H4 (cell line): ENCODE data around the gene GGNBP2. TPM values are rescaled to one million over a fixed set of nuclear protein-coding genes. Genes with fewer than 3 reads are reported as not detected.

Experiments
- DNase-seq: peaks from one replicate; pipeline ENCODE4 v3.0.0-alpha.2; 2015; ENCODE audit warnings: low spot score
- total RNA-seq: library from RNA; depleted of rRNA; stranded (reverse); fragments of >200 nt; shearing (Covaris generic); gene quantifications from 2 replicates; pipeline ENCODE4 v1.2.3, GENCODE V29; 2014; rRNA removed

GGNBP2 gene
- total RNA-seq, 1 experiment from 2014 or later = 38.2 TPM

DNA sequence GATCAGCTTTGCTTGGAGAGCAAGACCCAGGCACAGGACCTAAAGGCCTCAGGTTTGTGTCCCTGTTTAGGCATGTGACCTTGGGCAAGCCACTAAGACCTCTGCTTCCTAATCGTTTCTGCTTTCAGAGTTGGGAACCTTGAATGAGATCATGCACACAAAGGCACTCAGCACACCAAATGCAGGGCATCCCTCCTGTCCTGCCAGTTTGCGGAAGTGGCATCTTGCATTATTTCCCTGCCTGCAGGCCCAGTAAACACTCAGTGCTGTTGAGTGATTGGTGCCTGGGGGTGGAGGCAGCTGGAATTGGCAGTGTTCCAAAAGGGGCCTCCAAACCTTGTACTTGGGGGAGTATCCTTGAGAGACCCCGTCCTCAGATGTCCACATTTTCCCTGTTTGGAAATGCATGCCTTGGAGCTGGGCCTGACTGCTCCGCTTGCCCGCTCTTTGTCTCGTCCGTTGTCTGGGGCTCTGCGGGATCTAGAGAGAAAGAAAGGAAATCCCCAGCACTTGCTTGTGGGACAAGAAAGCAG lies 85.3 kb downstream of the GGNBP2 start:
- DNase-seq = no peak

DNA sequence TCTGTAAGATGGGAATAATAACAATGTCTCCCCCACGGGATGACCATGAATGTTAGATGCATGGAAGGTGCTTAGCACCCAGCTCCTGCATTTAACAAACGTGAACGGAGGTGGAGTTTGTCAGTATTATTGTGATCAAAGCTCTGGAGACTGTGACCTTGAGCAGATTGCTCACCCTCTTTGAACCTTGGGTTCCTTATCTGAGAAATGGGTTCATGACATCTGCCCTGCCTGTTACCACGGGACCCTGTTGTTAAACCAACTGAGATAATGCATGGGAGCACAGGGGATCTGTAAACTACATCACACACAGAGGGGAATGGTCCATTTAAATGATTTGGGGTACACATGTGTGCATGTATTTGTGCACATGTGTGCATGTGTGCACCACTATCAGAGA lies 86.3 kb downstream of the GGNBP2 start:
- DNase-seq = no peak

DNA sequence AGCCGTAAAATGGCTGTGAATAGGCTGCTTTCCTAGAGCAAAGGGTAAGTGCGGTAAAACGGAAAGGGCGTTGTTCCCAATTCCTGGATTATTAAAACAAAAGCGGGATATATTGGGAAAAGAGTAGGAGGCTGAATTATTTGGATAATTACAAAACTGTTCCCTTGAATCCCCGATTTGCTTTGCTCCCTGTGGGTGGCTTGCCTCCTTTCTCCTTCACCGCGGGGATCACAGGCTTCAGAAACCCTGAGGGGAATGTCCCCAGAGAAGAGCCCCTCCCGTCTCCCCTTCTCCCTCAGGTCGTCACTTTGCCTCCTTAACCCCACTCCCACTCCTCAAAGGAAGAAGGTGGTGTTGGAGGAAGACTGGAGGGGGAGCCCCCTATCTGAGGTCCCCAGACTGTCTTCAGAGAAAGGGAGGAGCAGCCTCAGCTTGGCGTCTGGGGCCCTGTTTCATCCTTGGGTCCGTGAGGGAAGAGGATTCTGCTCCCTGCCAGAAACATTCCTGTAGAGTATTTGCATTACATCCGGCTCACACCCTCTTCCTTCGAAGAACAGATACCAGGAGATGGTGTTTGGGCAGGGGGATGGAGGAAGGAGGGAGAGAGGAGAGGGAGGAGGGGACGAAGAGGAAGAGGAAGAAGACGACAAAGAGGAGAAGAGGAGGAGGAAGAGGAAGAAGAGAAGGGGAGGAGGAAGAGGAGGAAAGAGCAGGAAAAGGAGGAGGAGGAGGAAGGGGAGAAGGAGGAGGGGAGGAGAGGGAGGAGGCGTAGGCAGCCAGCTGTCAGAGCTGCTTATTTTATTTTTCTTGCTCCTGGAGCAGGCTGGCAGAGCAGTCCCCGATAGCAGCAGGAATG lies 88.4 kb downstream of the GGNBP2 start:
- no peak for DNase-seq

Other genes starting within 250 kb of the GGNBP2 start
- gene TBC1D3G, start 221.0 kb upstream of the GGNBP2 start, total RNA-seq = not detected in 2 replicates
- gene TBC1D3H, start 156.5 kb upstream of the GGNBP2 start, total RNA-seq = not detected in 2 replicates
- gene ZNHIT3, start 58.2 kb upstream of the GGNBP2 start, total RNA-seq = 44.9 and 62.0 TPM in 2 replicates
- gene MYO19, start 10.1 kb upstream of the GGNBP2 start, total RNA-seq = 36.0 and 42.7 TPM in 2 replicates
- 10.3 and 11.8 TPM in 2 replicates for gene PIGW, start 9.9 kb upstream of the GGNBP2 start, total RNA-seq
- gene DHRS11, start 47.0 kb downstream of the GGNBP2 start, total RNA-seq = 11.7 and 23.0 TPM in 2 replicates
- 3.4 and 8.9 TPM in 2 replicates for gene MRM1, start 56.7 kb downstream of the GGNBP2 start, total RNA-seq